ENCODE results near the gene GTF2E1.
"Not testable (repeated sequence)": the region's sequence is repeated elsewhere in the genome, so short reads cannot be mapped to it uniquely, and the experiment has no call there.

GTF2E1 gene

DNA sequence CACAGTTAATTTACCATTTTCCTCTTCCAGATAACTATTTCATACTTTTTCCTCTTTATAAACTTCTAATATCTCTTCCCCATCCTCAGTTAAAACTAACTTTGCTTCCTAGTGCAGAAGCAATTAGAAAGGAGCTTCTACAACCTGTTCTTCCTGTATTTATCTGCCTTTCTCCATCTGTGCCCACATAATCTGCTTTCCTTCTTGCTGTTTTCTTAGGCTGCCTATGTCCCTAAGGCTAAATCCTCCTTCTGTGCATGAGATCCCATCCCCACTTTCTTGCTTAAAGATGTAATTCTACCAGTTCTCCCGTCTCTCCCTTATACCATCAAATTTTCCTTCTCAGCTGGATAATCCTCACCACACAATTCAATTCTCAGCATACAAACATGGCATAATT, 32.2 kb upstream of the GTF2E1 start:
- no peak for DNase-seq (ENCODE audit: extremely low spot score)
- TF ChIP-seq, protein P1, sequence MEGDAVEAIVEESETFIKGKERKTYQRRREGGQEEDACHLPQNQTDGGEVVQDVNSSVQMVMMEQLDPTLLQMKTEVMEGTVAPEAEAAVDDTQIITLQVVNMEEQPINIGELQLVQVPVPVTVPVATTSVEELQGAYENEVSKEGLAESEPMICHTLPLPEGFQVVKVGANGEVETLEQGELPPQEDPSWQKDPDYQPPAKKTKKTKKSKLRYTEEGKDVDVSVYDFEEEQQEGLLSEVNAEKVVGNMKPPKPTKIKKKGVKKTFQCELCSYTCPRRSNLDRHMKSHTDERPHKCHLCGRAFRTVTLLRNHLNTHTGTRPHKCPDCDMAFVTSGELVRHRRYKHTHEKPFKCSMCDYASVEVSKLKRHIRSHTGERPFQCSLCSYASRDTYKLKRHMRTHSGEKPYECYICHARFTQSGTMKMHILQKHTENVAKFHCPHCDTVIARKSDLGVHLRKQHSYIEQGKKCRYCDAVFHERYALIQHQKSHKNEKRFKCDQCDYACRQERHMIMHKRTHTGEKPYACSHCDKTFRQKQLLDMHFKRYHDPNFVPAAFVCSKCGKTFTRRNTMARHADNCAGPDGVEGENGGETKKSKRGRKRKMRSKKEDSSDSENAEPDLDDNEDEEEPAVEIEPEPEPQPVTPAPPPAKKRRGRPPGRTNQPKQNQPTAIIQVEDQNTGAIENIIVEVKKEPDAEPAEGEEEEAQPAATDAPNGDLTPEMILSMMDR (IDR thresholded peaks at IDR 0.05; ENCODE audit: control extremely low read depth, extremely low read depth, low read depth, missing control alignments) = no peak
- CTCF ChIA-PET = interaction anchor here (0.6 to 1.7 kb wide), 4 partner anchors 8 to 152 kb away, joined by 3 to 6 read pairs (median 4); no protein-coding TSS in a partner anchor

DNA sequence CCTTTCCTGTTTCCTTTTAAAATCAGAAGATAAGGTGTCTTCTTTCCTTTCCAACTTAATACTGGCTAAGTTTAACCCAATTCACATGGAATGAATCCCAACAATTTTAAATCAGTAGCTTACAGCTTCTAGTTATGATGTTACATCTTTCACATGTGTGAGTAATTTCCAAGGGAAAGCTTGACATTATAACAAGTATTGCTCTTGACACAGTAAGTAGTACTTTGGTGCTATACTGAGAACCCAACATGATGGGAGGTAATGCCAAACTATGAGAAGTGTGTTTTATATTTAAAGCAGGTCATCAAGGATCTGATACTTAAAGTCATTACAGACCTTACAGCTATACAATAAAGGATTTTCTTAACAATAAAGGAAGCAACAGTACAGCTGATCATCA, 29.3 kb upstream of the GTF2E1 start:
- TF ChIP-seq, protein P1 (IDR thresholded peaks at IDR 0.05; ENCODE audit: control extremely low read depth, extremely low read depth, low read depth, missing control alignments) = no peak
- ChIA-PET POLR2A (no interaction called here), CTCF (interaction anchor here (1.4 kb wide), 1 partner anchor 71 kb away, joined by 3 read pairs; no protein-coding TSS in a partner anchor)

More for the DNA sequence above, 32.2 kb upstream of the GTF2E1 start:
- POLR2A ChIA-PET = no interaction called here

DNA sequence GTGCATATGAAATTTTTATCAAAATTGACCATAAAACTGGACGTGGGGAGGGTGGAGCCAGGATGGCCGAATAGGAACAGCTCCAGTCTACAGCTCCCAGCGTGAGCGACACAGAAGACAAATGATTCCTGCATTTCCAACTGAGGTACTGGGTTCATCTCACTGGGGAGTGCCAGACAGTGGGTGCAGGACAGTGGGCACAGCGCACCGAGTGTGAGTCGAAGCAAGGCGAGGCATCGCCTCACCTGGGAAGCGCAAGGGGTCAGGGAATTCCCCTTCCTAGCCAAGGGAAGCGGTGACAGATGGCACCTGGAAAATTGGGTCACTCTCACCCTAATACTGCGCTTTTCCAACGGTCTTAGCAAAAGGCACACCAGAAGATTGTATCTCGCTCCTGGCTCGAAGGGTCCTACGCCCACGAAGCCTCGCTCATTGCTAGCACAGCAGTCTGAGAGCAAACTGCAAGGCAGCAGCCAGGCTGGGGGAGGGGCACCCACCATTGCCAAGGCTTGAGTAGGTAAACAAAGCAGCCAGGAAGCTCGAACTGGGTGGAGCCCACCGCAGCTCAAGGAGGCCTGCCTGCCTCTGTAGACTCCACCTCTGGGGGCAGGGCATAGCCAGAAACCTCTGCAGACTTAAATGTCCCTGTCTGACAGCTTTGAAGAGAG, 23.2 kb upstream of the GTF2E1 start:
- POLR2A ChIA-PET; DNase-seq (ENCODE audit: extremely low spot score): not testable (repeated sequence)

More for the DNA sequence above, 29.3 kb upstream of the GTF2E1 start:
- DNase-seq (ENCODE audit: extremely low spot score) = no peak

DNA sequence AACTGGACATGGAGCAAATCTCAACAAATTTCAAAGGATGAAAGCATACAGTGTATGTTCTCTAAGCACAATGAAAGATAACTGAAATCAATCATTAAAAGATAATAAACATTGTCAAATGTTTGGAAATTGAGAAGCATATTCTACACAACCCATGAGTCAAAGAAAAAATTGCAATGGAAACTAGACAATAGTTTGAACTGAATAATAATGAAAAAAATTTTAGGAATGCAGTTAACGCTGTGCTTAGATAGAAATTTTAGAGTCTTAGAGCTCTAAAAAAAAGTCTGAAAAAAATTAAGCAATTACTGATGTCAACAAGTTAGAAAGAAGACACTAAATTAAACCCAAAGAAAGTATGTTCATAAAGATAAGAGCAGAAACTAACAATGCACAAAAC, 15.8 kb upstream of the GTF2E1 start:
- DNase-seq (ENCODE audit: extremely low spot score) = no peak
- ChIA-PET POLR2A (no interaction called here), CTCF (no interaction called here)
- TF ChIP-seq, protein P1 (IDR thresholded peaks at IDR 0.05; ENCODE audit: control extremely low read depth, extremely low read depth, low read depth, missing control alignments) = no peak

More for the DNA sequence above, 23.2 kb upstream of the GTF2E1 start:
- CTCF ChIA-PET = interaction anchor here (2.0 kb wide), 1 partner anchor 76 kb away, joined by 6 read pairs; no protein-coding TSS in a partner anchor

DNA sequence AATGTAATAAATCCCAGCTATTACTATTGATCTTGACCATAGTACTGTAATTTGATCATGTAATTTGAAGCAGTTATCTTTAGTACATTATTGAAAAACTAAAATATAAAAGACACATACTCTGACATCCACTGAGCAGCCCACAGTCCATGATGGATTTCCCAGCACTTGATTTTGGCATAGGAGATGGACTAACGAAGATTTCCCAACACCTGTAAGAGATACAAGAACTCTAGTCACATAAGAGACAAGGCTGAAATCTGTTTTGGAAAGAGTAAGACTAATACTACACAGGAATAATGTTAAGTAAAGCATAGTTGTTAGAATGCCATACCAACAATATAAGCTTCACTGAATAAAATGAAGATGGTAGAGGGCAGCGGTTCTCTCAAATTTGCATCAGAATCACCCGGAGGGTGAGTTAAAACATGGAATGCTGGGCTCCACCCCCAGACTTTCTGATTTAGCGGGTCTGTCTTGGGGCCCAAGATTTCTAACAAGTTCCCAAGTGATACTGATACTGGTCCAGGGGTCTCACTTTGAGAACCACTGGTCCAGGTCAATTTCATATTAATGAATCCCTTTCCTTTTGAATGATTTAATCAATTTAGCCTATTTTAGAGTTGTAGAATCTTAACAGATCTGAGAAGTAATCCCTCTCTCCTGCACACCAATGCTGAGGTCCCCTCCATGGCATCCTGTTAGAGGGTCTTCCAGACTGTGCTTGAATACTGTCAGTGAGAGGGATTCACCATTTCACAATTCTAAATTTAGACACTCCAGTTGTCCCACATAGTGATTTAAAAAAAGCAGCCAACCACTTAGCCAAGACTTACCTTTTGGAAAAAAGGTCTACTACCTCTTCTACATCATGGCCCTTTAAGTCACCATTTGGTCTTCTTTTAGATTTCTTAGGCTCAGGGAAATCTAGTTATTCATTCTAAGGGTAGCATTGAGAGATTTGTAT, 11.7 kb upstream of the GTF2E1 start:
- DNase-seq (ENCODE audit: extremely low spot score) = no peak
- CTCF ChIA-PET = interaction anchor here (0.8 to 4.3 kb wide), 6 partner anchors 10 to 163 kb away, joined by 3 to 17 read pairs (median 3); partner anchors contain the start of genes GTF2E1 and RABL3
- TF ChIP-seq, protein P1 (IDR thresholded peaks at IDR 0.05; ENCODE audit: control extremely low read depth, extremely low read depth, low read depth, missing control alignments) = no peak
- POLR2A ChIA-PET = no interaction called here

DNA sequence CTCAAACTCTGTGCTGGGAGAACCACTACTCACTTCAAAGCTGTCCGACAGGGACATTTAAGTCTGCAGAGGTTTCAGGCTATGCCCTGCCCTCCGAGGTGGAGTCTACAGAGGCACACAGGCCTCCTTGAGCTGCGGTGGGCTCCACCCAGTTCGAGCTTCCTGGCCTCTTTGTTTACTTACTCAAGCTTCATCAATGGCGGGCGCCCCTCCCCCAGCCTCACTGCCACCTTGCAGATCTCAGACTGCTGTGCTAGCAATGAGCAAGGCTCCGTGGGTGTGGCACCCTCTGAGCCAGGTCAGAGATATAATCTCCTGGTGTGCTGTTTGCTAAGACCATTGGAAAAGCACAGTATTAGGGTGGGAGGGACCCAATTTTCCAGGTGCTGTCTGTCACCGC, 4.5 kb upstream of the GTF2E1 start:
- DNase-seq (ENCODE audit: extremely low spot score); POLR2A ChIA-PET: not testable (repeated sequence)
- CTCF ChIA-PET = interaction anchor here (4.8 kb wide), 1 partner anchor 57 kb away, joined by 28 read pairs; no protein-coding TSS in a partner anchor

DNA sequence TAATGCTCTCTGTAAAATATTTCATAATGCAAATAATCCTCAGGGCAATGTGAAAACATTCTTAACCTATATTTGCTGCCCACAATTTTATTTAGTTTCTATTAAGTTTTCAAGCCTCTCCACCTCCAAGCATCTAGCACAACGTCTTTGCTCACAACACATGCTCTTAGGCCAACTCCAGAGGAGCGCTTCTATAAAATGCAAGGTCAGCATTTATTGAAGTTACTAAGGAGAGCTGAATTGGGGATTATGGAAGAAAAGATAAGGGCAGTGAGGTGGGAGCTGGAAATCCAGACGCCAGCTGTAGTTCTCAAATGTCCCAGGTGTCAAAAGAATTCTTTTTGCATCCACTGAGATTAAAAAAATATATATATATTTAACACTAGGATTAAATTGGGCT, 1.2 kb upstream of the GTF2E1 start:
- POLR2A ChIA-PET = interaction anchor here (1.6 kb wide), 1 partner anchor 145 kb away, joined by 6 read pairs; the partner anchor contains the start of gene NDUFB4
- CTCF ChIA-PET = interaction anchor here (0.8 to 4.8 kb wide), 3 partner anchors 11 to 53 kb away, joined by 3 to 28 read pairs (median 17); no protein-coding TSS in a partner anchor
- no peak for DNase-seq (ENCODE audit: extremely low spot score)

More for the DNA sequence above, 1.2 kb upstream of the GTF2E1 start:
- TF ChIP-seq, protein P1 (IDR thresholded peaks at IDR 0.05; ENCODE audit: control extremely low read depth, extremely low read depth, low read depth, missing control alignments) = no peak

Data from GM10248 (cell line).